ENCODE results near the gene CYP2W1. TPM values are rescaled to one million over a fixed set of nuclear protein-coding genes. Genes with fewer than 3 reads are reported as not detected.

CYP2W1 gene
- total RNA-seq, 1 experiment from 2014 or later = not detected

GRCh38 chr7:1025743-1026581, 43.0 kb downstream of the CYP2W1 start:
- ChIA-PET POLR2A (no interaction called here), CTCF (interaction anchor here (0.7 to 3.1 kb wide), 6 partner anchors 16 to 157 kb away, joined by 3 to 22 read pairs (median 4); no protein-coding TSS in a partner anchor)
- H3K36me3 Mint-ChIP-seq = peaks cover 3% of the 10 kb centered on the region; the same call in 1 of the 2 replicates
- H3K4me1 Mint-ChIP-seq = peaks cover 7% of the 10 kb centered on the region; the same call in 1 of the 2 replicates
- peak overlapping the region; percentile 90; the same call in 1 of the 2 replicates for H3K27ac Mint-ChIP-seq
- no peaks in the 10 kb centered on the region for H3K27me3 Mint-ChIP-seq (ENCODE audit: low read depth)
- ATAC-seq (no peak), DNase-seq (ENCODE audit: low spot score) (no peak)
- H3K9me3 Mint-ChIP-seq = no peaks in the 10 kb centered on the region
- TF ChIP-seq CREM (CRISPR knock-in tag; IDR thresholded peaks at IDR 0.05) = no peak
- TF ChIP-seq ZNF121 (CRISPR knock-in tag; IDR thresholded peaks at IDR 0.05) = no peak
- no peak for TF ChIP-seq MAX (CRISPR knock-in tag; IDR thresholded peaks at IDR 0.05)
- TF ChIP-seq E2F5 (CRISPR knock-in tag; IDR thresholded peaks at IDR 0.05) = no peak
- no peak for TF ChIP-seq ZNF232 (CRISPR knock-in tag; IDR thresholded peaks at IDR 0.05)
- TF ChIP-seq AFF4 (CRISPR knock-in tag; IDR thresholded peaks at IDR 0.05; ENCODE audit: borderline replicate concordance) = no peak
- no peak for TF ChIP-seq ESRRA (CRISPR knock-in tag; IDR thresholded peaks at IDR 0.05; ENCODE audit: borderline replicate concordance)
- H3K4me3 Mint-ChIP-seq = no peak overlapping the region

- H3K4me3 Mint-ChIP-seq = peak overlapping the region; percentile 63; the same call in 1 of the 2 replicates
- H3K27me3 Mint-ChIP-seq (ENCODE audit: low read depth) = no peaks in the 10 kb centered on the region
- H3K9me3 Mint-ChIP-seq = no peaks in the 10 kb centered on the region
- H3K27ac Mint-ChIP-seq = no peak overlapping the region
- TF ChIP-seq E2F5 (CRISPR knock-in tag; IDR thresholded peaks at IDR 0.05) (no peak), JAZF1 (CRISPR knock-in tag; IDR thresholded peaks at IDR 0.05) (no peak), ZNF317 (CRISPR knock-in tag; IDR thresholded peaks at IDR 0.05; ENCODE audit: borderline replicate concordance, low read depth) (no peak), IRF2 (CRISPR knock-in tag; IDR thresholded peaks at IDR 0.05; ENCODE audit: borderline replicate concordance, low read depth) (no peak), ZNF263 (CRISPR knock-in tag; IDR thresholded peaks at IDR 0.05; ENCODE audit: low read depth) (no peak), RELA (CRISPR knock-in tag; IDR thresholded peaks at IDR 0.05; ENCODE audit: borderline replicate concordance) (no peak), NFE2L1 (CRISPR knock-in tag; IDR thresholded peaks at IDR 0.05) (no peak), USF2 (CRISPR knock-in tag; IDR thresholded peaks at IDR 0.05) (no peak), ESRRA (CRISPR knock-in tag; IDR thresholded peaks at IDR 0.05; ENCODE audit: borderline replicate concordance) (no peak), ZNF416 (CRISPR knock-in tag; IDR thresholded peaks at IDR 0.05) (no peak), ATF1 (CRISPR knock-in tag; IDR thresholded peaks at IDR 0.05) (no peak), ZNF281 (CRISPR knock-in tag; IDR thresholded peaks at IDR 0.05) (no peak), TEAD1 (CRISPR knock-in tag; IDR thresholded peaks at IDR 0.05) (no peak), CTCF (IDR thresholded peaks at IDR 0.05) (no peak), SP1 (CRISPR knock-in tag; conservative IDR thresholded peaks at IDR 0.05) (no peak), HMGA2 (CRISPR knock-in tag; IDR thresholded peaks at IDR 0.05) (no peak), TP53 (CRISPR knock-in tag; IDR thresholded peaks at IDR 0.05) (no peak), SMAD3 (CRISPR knock-in tag; IDR thresholded peaks at IDR 0.05; ENCODE audit: borderline replicate concordance) (no peak)
- DNase-seq (ENCODE audit: low spot score) (no peak), ATAC-seq (no peak)
- ChIA-PET POLR2A (no interaction called here), CTCF (interaction anchor here (0.7 to 3.1 kb wide), 6 partner anchors 15 to 68 kb away, joined by 3 to 22 read pairs (median 4); no protein-coding TSS in a partner anchor)
- H3K36me3 Mint-ChIP-seq = peaks cover 3% of the 10 kb centered on the region; the same call in 1 of the 2 replicates
- peaks cover 7% of the 10 kb centered on the region; the same call in 1 of the 2 replicates for H3K4me1 Mint-ChIP-seq
Measured at GRCh38 chr7:1026721-1027161, 43.8 kb downstream of the CYP2W1 start.
